ENCODE data around the gene CDH23.

The CDH23 gene

GRCh38 chr10:71696628-71697326, 300.1 kb downstream of the CDH23 start:
- peak; percentile 80 for DNase-seq

- DNase-seq: peak; percentile 49
Measured at GRCh38 chr10:71697938-71698709, 301.4 kb downstream of the CDH23 start.

GRCh38 chr10:71698737-71699136, 302.0 kb downstream of the CDH23 start:
- DNase-seq: no peak

- DNase-seq: no peak
Measured at GRCh38 chr10:71700731-71701368, 304.1 kb downstream of the CDH23 start.

- no peak for DNase-seq
Measured at GRCh38 chr10:71701496-71702132, 304.9 kb downstream of the CDH23 start.

GRCh38 chr10:71703577-71703976, 306.9 kb downstream of the CDH23 start:
- DNase-seq: no peak

GRCh38 chr10:71704816-71705215, 308.1 kb downstream of the CDH23 start:
- DNase-seq: no peak

GRCh38 chr10:71705582-71705981, 308.9 kb downstream of the CDH23 start:
- DNase-seq: no peak

- DNase-seq: no peak
Measured at GRCh38 chr10:71706216-71707121, 309.7 kb downstream of the CDH23 start.

GRCh38 chr10:71707240-71707789, 310.6 kb downstream of the CDH23 start:
- DNase-seq: no peak

- DNase-seq: peak; percentile 78
Measured at GRCh38 chr10:71708301-71708703, 311.6 kb downstream of the CDH23 start.

- DNase-seq: no peak
Measured at GRCh38 chr10:71708897-71709882, 312.5 kb downstream of the CDH23 start.

GRCh38 chr10:71710519-71710918, 313.8 kb downstream of the CDH23 start:
- no peak for DNase-seq

- no peak for DNase-seq
Measured at GRCh38 chr10:71711052-71711623, 314.4 kb downstream of the CDH23 start.

GRCh38 chr10:71712170-71712569, 315.4 kb downstream of the CDH23 start:
- no peak for DNase-seq

GRCh38 chr10:71712572-71713134, 315.9 kb downstream of the CDH23 start:
- DNase-seq: peak; percentile 57

- DNase-seq: peak; percentile 55
Measured at GRCh38 chr10:71713135-71714030, 316.7 kb downstream of the CDH23 start.

GRCh38 chr10:71714031-71714410, 317.3 kb downstream of the CDH23 start:
- DNase-seq: no peak

GRCh38 chr10:71714592-71714991, 317.9 kb downstream of the CDH23 start:
- DNase-seq: no peak
